Activated naive CD8-positive, alpha-beta T cell treated with anti-CD3 and anti-CD28 coated beads for 36 hours (primary cell): ENCODE data around the gene PRRC2A. TPM values are rescaled to one million over a fixed set of nuclear protein-coding genes. Genes with fewer than 3 reads are reported as not detected.

Experiments used
- DNase-seq: peaks from one replicate; pipeline ENCODE4 v3.0.0; 2021
- H3K27ac Mint-ChIP-seq: one replicate; pipeline ENCODE4 v1.8.0; 2022; ENCODE audit warnings: mild to moderate bottlenecking, moderate library complexity, mixed read lengths
- H3K27me3 Mint-ChIP-seq: one replicate; pipeline ENCODE4 v1.8.0; 2022; ENCODE audit warnings: mild to moderate bottlenecking, mixed read lengths
- H3K36me3 Mint-ChIP-seq: one replicate; pipeline ENCODE4 v1.8.0; 2021; ENCODE audit warnings: mild to moderate bottlenecking, mixed read lengths
- H3K4me1 Mint-ChIP-seq: one replicate; pipeline ENCODE4 v1.8.0; 2021; ENCODE audit warnings: mixed read lengths
- H3K4me3 Mint-ChIP-seq: one replicate; pipeline ENCODE4 v1.8.0; 2022; ENCODE audit warnings: mild to moderate bottlenecking, moderate library complexity, mixed read lengths
- H3K9me3 Mint-ChIP-seq: one replicate; pipeline ENCODE4 v1.8.0; 2022; ENCODE audit warnings: mixed read lengths
- total RNA-seq, 2 experiments: library from RNA; stranded (reverse); gene quantifications; one replicate each; pipeline ENCODE4 v1.2.3, GENCODE V29; 2021

PRRC2A gene
- total RNA-seq, 2 experiments from 2014 or later: 244 to 252 TPM

DNA sequence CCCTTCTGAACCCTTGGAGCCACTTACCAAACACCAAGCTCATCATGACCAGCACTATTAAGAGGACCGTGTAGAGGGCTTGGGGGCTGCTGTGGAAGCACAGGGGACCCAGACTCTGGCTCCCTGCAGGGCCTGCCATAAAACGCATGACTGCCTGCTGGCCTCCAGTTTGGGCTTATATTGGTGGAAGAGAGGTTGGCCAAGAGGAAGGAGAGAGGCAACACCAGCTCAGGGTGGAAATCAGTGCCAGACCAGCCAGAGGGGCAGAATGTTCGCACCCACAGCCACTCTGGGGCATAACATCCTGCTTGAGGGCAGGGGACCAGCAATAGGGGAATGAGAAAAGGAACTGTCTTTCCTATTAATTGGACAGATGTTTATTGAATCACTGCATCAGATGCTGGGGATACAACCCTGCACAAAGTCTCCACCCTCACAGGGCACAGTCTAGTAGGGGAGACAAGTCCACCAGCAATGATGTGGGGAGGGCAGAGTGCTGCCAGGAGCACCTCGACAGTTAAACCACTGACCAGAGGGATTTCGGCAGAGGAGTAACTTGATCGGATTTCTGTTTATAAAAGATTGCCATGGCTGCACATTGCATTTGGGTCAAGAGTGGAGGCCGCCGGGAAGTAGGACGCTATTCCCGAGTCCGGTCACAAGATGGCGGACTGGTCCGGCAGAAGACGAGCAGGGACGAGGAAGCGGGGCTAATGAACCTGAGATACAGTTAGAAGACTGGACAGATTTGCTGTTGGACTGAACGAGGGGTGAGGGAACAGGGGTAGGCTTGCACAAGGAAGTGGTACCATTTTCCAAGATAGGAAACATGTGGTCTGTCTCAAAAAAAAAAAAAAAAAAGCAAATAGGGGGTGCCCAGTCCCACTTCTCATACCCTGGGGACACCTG, 60.0 kb downstream of the PRRC2A start, which contains the start of gene LY6G5C:
LY6G5C (minus strand) TSS at position 842 of the 909 bp plus-strand sequence; CDS start at position 148, 694 bp downstream.
- H3K36me3 Mint-ChIP-seq: peaks cover 2% of the 10 kb centered on the region
- peak within 1 kb of the TSS; percentile 8 for H3K27ac Mint-ChIP-seq
- peak within 1 kb of the TSS; percentile 65 for H3K4me3 Mint-ChIP-seq
- peak; percentile 61 for DNase-seq
- H3K4me1 Mint-ChIP-seq: peaks cover 14% of the 10 kb centered on the region
- H3K9me3 Mint-ChIP-seq: no peaks in the 10 kb centered on the region
- no peaks in the 10 kb centered on the region for H3K27me3 Mint-ChIP-seq

DNA sequence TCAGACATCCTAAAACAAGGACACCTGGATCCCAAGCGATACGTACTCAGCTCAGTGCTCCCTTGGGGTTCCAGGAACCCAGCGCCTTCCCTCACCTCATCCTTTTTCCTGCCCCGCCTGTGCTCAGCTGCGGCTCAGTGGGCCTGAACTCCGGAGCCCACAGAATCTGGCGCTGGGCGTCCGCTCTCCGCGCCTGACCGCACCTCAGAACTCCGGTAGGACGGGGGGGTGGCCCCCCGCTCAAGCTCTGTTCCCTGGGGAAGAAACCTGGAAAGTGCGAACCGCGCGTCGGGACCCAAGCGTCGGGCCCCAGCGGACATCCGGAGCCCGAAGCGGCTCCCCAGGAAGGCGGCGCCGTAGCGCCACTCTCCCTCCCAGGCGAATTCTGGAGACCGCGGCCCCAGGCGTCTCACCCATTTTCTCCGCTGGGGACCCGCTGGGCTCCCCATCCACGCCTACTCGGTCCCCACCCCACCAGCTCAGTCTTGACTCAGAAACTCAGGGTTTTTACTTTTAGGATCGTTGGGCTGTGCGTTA, 60.7 kb downstream of the PRRC2A start:
- peak overlapping the region; percentile 65 for H3K4me3 Mint-ChIP-seq
- H3K27me3 Mint-ChIP-seq: no peaks in the 10 kb centered on the region
- H3K27ac Mint-ChIP-seq: peak overlapping the region; percentile 8
- peaks cover 14% of the 10 kb centered on the region for H3K4me1 Mint-ChIP-seq
- no peaks in the 10 kb centered on the region for H3K9me3 Mint-ChIP-seq
- peaks cover 6% of the 10 kb centered on the region for H3K36me3 Mint-ChIP-seq
- DNase-seq: peak; percentile 64

- no peak overlapping the region for H3K27ac Mint-ChIP-seq
- peaks cover 6% of the 10 kb centered on the region for H3K36me3 Mint-ChIP-seq
- no peaks in the 10 kb centered on the region for H3K9me3 Mint-ChIP-seq
- H3K4me1 Mint-ChIP-seq: peaks cover 14% of the 10 kb centered on the region
- DNase-seq: no peak
- no peak overlapping the region for H3K4me3 Mint-ChIP-seq
- H3K27me3 Mint-ChIP-seq: no peaks in the 10 kb centered on the region
These were observed 63.1 kb downstream of the PRRC2A start for GRCh38 chr6:31683591-31683990.

GRCh38 chr6:31686483-31686882, 66.0 kb downstream of the PRRC2A start:
- Mint-ChIP-seq H3K36me3 (peaks cover 5% of the 10 kb centered on the region), H3K27me3 (no peaks in the 10 kb centered on the region), H3K4me1 (peaks cover 6% of the 10 kb centered on the region), H3K4me3 (no peak overlapping the region), H3K9me3 (no peaks in the 10 kb centered on the region), H3K27ac (no peak overlapping the region)
- no peak for DNase-seq

GRCh38 chr6:31687321-31687720, 66.8 kb downstream of the PRRC2A start:
- no peaks in the 10 kb centered on the region for H3K27me3 Mint-ChIP-seq

More at GRCh38 chr6:31687321-31687720, 66.8 kb downstream of the PRRC2A start:
- no peak for DNase-seq
- Mint-ChIP-seq H3K9me3 (no peaks in the 10 kb centered on the region), H3K36me3 (peaks cover 4% of the 10 kb centered on the region), H3K4me3 (no peak overlapping the region), H3K27ac (no peak overlapping the region), H3K4me1 (peaks cover 2% of the 10 kb centered on the region)

Other genes with a start within 250 kb of the PRRC2A start
- 10 to 100 TPM; 10.5 to 11.3 TPM for gene MICA, start 217.1 kb upstream of the PRRC2A start, total RNA-seq
- gene MICB, start 122.6 kb upstream of the PRRC2A start, total RNA-seq: 10 to 100 TPM; 17.7 to 18.5 TPM
- not detected for gene MCCD1, start 91.8 kb upstream of the PRRC2A start, total RNA-seq
- 100 to 1,000 TPM; 570 to 580 TPM for gene DDX39B, start 78.7 kb upstream of the PRRC2A start, total RNA-seq
- 1 to 10 TPM; 1.0 to 1.5 TPM for gene ATP6V1G2, start 74.1 kb upstream of the PRRC2A start, total RNA-seq
- 10 to 100 TPM; 10.6 TPM for gene NFKBIL1, start 73.1 kb upstream of the PRRC2A start, total RNA-seq
- 100 to 1,000 TPM; 328 to 335 TPM for gene LTA, start 48.4 kb upstream of the PRRC2A start, total RNA-seq
- 100 to 1,000 TPM; 114 to 115 TPM for gene TNF, start 45.1 kb upstream of the PRRC2A start, total RNA-seq
- gene LTB, start 38.3 kb upstream of the PRRC2A start, total RNA-seq: 100 to 1,000 TPM; 273 TPM
- 10 to 100 TPM; 29.1 TPM for gene LST1, start 34.4 kb upstream of the PRRC2A start, total RNA-seq
- gene NCR3, start 27.7 kb upstream of the PRRC2A start, total RNA-seq: 10 to 100 TPM; 28.7 to 31.2 TPM
- 100 to 1,000 TPM; 150 to 157 TPM for gene AIF1, start 5.5 kb upstream of the PRRC2A start, total RNA-seq
- gene BAG6, start 31.9 kb downstream of the PRRC2A start, total RNA-seq: 100 to 1,000 TPM; 244 to 246 TPM
- 1 to 10 TPM; 5.1 to 5.7 TPM for gene APOM, start 35.2 kb downstream of the PRRC2A start, total RNA-seq
- 10 to 100 TPM; 10.8 to 11.1 TPM for gene C6orf47, start 40.1 kb downstream of the PRRC2A start, total RNA-seq
- gene GPANK1, start 44.3 kb downstream of the PRRC2A start, total RNA-seq: 10 to 100 TPM; 33.3 to 37.0 TPM
- 100 to 1,000 TPM; 297 to 307 TPM for gene CSNK2B, start 45.4 kb downstream of the PRRC2A start, total RNA-seq
- gene LY6G5B, start 49.3 kb downstream of the PRRC2A start, total RNA-seq: 10 to 100 TPM; 17.6 to 21.4 TPM
- 1 to 10 TPM; 2.3 to 2.4 TPM for gene LY6G5C, start 60.4 kb downstream of the PRRC2A start, total RNA-seq
- 10 to 100 TPM; 33.3 to 35.8 TPM for gene ABHD16A, start 82.6 kb downstream of the PRRC2A start, total RNA-seq
- not detected for gene LY6G6F, start 86.2 kb downstream of the PRRC2A start, total RNA-seq
- not detected for gene LY6G6D, start 94.6 kb downstream of the PRRC2A start, total RNA-seq
- not detected for gene LY6G6C, start 101.0 kb downstream of the PRRC2A start, total RNA-seq
- gene MPIG6B, start 102.7 kb downstream of the PRRC2A start, total RNA-seq: under 1 TPM; 0.16 to 0.56 TPM
- 1 to 10 TPM; 3.5 to 3.8 TPM for gene DDAH2, start 108.6 kb downstream of the PRRC2A start, total RNA-seq
- 100 to 1,000 TPM; 328 to 329 TPM for gene CLIC1, start 115.8 kb downstream of the PRRC2A start, total RNA-seq
- 10 to 100 TPM; 48.1 to 53.4 TPM for gene MSH5, start 119.3 kb downstream of the PRRC2A start, total RNA-seq
- 1 to 10 TPM; 7.6 to 9.5 TPM for gene SAPCD1, start 141.9 kb downstream of the PRRC2A start, total RNA-seq
- 1 to 10 TPM; 1.6 to 1.7 TPM for gene VWA7, start 156.6 kb downstream of the PRRC2A start, total RNA-seq
- gene VARS1, start 175.0 kb downstream of the PRRC2A start, total RNA-seq: 100 to 1,000 TPM; 176 to 181 TPM
- 100 to 1,000 TPM; 145 TPM for gene LSM2, start 186.3 kb downstream of the PRRC2A start, total RNA-seq
- gene HSPA1L, start 194.6 kb downstream of the PRRC2A start, total RNA-seq: 1 to 10 TPM; 1.2 to 1.5 TPM
- 10 to 100 TPM; 24.3 to 24.8 TPM for gene HSPA1A, start 194.8 kb downstream of the PRRC2A start, total RNA-seq
- gene HSPA1B, start 207.0 kb downstream of the PRRC2A start, total RNA-seq: 10 to 100 TPM; 21.6 to 24.3 TPM
- 10 to 100 TPM; 12.4 to 12.9 TPM for gene NEU1, start 242.1 kb downstream of the PRRC2A start, total RNA-seq